ENCODE results near the gene PCDH9.

PCDH9 gene

GRCh38 chr13:67167420-67167819 lies 62.7 kb downstream of the PCDH9 start:
- DNase-seq (ENCODE audit: low read depth in 2 of 3, low spot score in 1 of 3), result no peak

DNA sequence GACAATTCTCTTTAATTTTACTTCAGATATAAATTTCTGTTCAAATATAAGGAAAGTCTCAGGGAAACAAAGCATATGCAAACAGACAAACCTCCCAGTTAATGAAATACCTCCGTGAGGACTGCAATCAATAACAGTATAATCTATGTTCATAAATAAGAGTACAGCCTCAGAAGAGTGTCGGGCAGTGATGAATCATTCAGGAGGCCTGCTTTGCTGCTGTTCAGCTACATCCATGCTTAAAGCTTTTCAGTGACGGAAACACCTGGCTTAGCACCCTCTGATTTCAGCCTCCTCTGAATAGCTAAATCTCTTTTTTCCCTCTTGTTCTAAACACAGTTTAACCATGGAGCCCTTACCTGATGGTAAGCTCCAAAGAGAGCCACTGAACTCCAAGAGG lies 69.0 kb downstream of the PCDH9 start:
- DNase-seq (ENCODE audit: low read depth in 2 of 3, low spot score in 1 of 3), result no peak

DNA sequence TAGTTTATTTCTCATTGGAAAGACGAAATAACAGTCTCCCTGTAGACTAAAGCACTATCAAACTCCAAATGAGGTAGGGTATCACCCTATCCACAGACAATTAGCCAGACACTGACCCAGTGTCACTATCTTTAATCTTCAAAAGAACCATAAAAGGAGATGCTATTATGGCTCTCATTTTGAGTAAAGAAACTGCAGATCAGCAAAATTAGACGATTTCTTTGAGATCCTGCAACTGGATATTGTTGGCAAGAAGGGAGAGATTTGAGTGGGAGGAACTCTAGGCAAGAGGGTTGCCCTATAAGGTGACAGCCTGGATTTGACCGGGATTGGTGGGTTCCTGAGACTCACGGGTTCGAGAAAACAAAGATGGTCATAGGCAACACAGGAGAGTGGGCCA lies 71.2 kb downstream of the PCDH9 start:
- DNase-seq (ENCODE audit: low read depth in 2 of 3, low spot score in 1 of 3), result no peak

DNA sequence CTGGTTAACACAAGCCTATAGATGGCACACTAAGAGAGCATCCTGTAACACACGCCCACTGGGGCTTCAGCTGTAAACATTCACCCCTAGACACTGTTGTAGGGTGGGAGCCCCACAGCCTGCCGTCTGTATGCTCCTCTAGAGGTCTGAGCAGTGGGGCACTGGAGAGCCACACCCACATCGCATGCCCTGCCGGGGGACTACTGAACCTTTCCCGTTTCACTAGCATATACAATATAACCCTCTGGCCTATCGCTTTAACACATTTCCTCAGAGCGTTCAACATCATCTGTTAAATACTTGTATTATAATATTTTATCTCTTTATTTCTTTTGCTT lies 73.4 kb downstream of the PCDH9 start:
- DNase-seq (ENCODE audit: low read depth in 2 of 3, low spot score in 1 of 3), result no peak

DNA sequence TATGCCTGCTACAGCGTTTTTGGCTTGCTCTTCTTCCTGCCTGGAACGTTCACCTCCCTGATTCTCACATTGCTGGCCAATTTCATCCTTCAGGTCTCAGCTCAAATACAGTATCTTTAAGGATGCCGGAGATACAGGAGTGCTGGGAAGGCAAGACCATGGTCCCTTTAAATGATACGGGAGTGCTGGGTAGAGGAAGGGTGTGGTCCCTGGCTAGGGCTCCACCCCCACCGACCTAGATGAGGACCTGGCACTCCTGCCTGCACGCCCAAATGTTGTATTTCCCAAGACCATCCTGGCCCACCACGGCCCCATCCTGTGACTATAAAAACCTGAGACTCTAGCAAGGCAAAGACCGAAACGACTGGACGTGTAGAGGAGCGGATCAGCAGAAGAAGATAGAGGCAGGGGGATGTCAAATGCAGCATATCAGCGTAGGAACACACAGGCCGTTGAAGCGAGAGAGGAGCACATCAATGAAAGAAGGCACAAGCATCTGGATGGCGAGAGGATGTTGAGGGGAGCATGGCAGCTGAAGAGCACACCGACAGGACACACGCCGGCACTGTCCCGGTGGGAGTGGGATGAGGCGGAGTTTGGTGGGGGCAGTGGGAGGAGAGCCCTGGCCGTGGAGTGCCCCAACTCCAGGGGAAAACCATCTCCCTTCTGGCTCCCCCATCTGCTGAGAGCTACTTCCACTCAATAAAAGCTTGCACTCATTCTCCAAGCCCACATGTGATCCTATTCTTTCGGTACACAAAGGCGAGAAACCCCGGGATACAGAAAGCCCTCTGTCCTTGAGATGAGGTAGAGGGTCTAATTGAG lies 74.0 kb downstream of the PCDH9 start:
- no peak for DNase-seq (ENCODE audit: low read depth in 2 of 3, low spot score in 1 of 3)

GRCh38 chr13:67152085-67152484 lies 78.1 kb downstream of the PCDH9 start:
- DNase-seq (ENCODE audit: low read depth in 2 of 3, low spot score in 1 of 3), result no peak

DNA sequence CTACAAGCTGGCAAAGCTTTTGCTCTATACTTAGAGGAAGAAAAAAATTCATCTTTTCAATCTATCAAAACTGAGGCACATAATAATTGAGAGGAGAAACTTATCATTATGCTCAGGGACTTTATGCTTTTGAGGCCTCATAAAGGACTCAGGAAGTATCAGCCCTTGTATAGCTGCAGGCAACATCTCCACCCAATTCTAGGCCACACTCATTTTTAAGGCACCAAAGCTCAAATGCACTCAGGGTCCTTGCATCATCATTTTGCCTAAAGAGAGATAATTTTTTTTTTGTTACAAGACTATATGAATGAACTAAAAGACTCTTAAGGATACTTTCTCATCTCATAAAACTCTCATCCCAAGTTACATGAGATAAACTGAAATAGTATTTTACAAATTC lies 78.5 kb downstream of the PCDH9 start:
- DNase-seq (ENCODE audit: low read depth in 2 of 3, low spot score in 1 of 3), result no peak

DNA sequence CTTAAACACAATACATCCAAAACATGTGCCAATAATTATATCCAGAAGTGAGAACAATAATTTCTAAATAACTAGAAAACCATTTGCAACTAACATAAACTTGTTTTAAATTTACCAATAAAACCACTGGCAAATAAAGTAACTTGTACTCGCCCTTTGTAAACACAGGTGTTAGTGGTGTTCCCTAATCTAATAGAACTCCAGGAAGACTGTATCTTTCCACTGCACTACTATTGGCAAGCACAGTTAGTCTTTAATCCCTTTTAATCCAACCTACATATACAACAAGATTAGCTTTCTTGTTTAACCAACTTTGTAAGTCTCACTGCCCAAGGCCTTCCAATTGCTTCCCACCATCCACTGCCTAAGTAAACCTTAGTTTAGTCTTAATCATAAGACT lies 79.5 kb downstream of the PCDH9 start:
- no peak for DNase-seq (ENCODE audit: low read depth in 2 of 3, low spot score in 1 of 3)

DNA sequence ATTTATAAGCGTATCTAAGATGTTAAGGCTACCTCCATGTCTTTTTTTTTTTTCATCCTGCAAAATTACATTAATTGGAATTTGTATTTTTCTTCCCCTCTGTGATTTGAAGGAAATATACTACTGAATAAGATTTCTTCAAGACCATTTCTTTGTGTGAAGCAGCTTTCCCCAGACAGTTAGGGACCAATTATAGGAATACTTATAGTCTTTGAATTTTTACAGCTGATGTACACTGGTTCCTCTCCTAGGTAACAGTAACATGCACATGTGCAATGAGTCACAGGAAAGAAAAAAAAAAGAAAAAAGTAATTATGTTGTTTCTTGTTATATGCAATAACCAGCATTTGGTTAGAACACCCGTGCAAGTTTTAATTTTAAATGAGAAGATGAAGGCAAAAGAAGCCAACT lies 82.0 kb downstream of the PCDH9 start:
- DNase-seq (ENCODE audit: low read depth in 2 of 3, low spot score in 1 of 3), result no peak

DNA sequence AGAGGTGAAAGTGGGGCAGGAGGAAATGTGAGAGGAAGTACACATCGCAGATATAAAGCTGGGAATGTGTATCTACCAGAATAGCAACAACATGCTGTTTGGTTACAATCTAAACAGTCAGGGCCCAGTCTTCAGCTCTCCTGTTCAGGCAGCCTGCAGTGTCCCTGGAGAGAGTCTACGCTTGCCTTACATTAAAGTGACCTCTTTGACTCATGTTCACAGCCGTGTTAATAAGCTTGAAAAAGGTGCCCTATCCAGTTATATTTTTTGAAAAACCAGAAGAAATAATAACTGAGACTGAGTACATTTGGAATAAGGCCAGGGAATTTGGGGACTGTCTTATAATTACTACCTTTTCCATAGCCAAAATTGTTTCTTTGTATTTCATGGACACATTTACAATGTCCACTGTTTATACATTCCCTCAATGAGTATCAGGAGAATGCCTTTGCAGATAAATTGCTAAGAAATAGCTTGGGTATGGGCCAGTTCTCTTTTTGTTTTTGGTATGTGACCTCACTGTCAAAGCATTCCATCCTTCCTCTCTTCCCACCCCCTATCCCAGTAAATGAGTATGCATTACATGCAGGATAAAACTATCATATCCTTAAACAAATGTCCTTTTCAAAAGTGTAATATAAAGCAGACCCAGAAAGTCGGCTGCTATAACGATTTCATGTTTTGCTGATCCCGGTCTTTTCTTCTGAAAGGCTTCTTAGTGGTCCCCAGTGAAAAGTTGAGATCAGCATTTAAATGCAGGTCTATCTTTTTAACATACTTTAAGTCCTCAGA lies 82.6 kb downstream of the PCDH9 start:
- DNase-seq (ENCODE audit: low read depth in 2 of 3, low spot score in 1 of 3), result no peak

DNA sequence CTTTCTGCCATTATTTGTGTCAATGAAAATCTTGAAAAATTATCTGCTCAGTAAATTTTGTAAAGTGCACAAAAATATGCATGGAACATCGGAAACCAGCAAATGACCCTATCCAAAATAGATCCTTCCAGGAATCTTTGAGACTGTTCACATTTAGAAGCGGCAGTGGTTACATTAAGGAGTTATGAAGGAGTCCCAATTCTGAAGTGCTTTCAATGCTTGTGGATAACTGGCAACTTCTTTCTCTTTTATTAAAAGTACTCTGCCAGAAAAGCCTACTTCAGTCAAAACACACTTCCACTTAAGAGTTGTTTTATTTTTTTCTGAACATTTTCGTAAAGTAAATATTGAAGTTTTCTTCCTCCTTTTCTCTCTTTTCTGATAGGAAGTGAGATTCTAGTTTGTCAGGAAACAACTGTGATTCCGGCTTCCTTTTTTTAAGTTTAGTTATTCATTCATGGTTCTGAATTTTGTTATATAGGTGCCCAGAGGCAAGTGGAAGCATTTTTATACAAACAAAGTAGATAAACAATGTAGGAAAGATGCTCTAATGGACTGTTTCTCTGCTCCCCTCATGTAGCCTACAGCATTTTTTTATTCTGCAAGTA lies 83.5 kb downstream of the PCDH9 start:
- DNase-seq (ENCODE audit: low read depth in 2 of 3, low spot score in 1 of 3), result no peak

DNA sequence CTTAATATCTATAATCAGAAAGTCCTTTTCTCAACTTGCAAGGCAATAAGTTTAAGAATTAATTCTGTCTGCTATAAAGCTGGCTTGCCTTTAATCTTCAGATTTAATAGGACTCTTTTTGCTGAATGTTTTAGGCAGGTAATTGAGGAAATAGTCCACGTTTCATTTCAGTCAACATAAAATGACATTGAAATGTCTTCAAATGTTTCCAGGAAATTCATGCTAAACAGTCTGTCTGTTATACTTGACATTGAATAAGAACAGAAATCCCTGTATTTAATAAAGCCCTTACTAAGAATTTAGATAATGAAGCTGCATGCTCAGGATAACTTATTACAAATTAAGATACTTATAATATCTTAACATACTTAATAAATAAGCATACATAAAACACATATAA lies 84.2 kb downstream of the PCDH9 start:
- DNase-seq (ENCODE audit: low read depth in 2 of 3, low spot score in 1 of 3), result no peak

- DNase-seq (ENCODE audit: low read depth in 2 of 3, low spot score in 1 of 3), result no peak
Measured at GRCh38 chr13:67143544-67144115, 86.5 kb downstream of the PCDH9 start.

GRCh38 chr13:67140006-67140405 lies 90.1 kb downstream of the PCDH9 start:
- no peak for DNase-seq (ENCODE audit: low read depth in 2 of 3, low spot score in 1 of 3)

DNA sequence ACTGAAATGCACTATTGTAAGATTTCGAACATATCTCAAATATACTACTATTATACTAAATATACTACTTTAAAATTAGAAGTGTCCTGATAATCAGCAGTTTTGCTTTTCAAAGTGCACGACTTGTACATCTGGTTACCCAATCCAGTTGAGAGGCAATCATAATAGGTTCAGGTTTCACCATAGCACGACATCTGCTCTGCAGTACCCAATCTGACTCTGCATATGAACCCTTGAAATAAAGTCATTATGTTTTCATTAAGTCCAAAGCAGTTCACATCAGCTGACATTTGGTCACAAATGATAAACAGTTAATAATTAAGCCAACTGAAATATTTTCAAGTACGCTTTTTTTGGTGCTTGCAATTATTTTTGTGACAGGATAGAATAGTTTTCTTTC lies 90.6 kb downstream of the PCDH9 start:
- no peak for DNase-seq (ENCODE audit: low read depth in 2 of 3, low spot score in 1 of 3)

GRCh38 chr13:67138970-67139369 lies 91.2 kb downstream of the PCDH9 start:
- DNase-seq (ENCODE audit: low read depth in 2 of 3, low spot score in 1 of 3), result no peak

DNA sequence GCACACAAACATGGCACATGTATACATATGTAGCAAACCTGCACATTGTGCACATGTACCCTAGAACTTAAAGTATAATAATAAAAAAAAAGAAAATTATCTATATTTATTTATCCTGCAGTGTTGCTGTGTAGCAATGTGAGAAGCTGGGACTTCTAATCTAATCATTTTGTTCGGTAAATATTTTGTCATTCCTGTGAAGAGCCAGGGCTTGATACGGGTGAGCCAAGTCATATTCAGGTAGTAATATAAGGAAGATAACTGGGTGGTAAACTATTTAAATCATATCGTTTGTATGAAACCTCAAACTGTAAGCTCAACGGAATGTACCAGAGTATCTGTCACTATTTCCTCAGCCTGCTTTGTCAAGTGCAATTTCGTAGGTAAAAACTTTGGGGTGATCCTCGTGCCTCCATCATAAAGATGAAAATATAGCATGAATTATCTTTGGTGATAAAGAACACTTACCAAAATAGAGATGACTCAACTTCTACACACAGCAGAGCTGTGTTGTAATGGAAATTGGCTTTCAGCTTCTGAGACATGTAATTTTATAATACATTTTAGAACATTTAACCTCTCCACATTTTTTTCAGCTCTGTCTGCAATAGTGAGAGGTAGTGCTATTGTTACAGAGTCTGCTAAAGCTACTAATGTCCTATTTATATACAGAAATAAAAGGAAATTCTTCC lies 92.9 kb downstream of the PCDH9 start:
- DNase-seq (ENCODE audit: low read depth in 2 of 3, low spot score in 1 of 3), result no peak

- DNase-seq (ENCODE audit: low read depth in 2 of 3, low spot score in 1 of 3), result no peak
Measured at GRCh38 chr13:67136157-67136556, 94.0 kb downstream of the PCDH9 start.

GRCh38 chr13:67135356-67135755 lies 94.8 kb downstream of the PCDH9 start:
- no peak for DNase-seq (ENCODE audit: low read depth in 2 of 3, low spot score in 1 of 3)

- DNase-seq (ENCODE audit: low read depth in 2 of 3, low spot score in 1 of 3), result no peak
Measured at GRCh38 chr13:67134417-67135129, 95.6 kb downstream of the PCDH9 start.

DNA sequence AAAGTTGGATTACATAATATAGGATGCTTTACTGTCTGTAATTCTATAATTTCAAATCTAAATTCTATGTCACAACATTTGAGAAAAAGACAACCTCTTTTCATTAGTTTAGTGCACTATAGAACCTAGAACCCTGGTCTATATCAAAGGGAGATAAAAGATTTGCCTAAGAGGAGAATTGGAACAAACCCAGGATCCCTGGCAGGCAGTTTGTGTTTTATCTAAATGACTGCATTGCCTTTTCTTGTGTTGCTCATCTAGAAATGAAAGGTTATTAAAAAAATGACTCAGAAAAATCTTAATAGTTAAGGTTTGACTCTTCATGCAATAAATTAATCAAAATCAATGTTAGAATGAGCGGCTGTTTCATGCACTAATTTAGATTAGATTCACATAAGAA lies 96.7 kb downstream of the PCDH9 start:
- no peak for DNase-seq (ENCODE audit: low read depth in 2 of 3, low spot score in 1 of 3)

Measured in stimulated activated CD4-positive, alpha-beta T cell treated with anti-CD3 and anti-CD28 coated beads, Interleukin-12 subunit alpha, Interleukin-12 subunit beta, amount 100 ng/mL, for 48 hours (primary cell).